Activated CD8-positive, alpha-beta T cell treated with anti-CD3 and anti-CD28 coated beads for 36 hours (primary cell): ENCODE results near the gene NUP153. TPM values are rescaled to one million over a fixed set of nuclear protein-coding genes. Genes with fewer than 3 reads are reported as not detected.
"Not testable (repeated sequence)": the region's sequence is repeated elsewhere in the genome, so short reads cannot be mapped to it uniquely, and the experiment has no call there.

Experiments
- ATAC-seq: fragments of 200-7000 bp; cut with Tn5 transposase; one replicate; pipeline ENCODE4 v1.10.0; 2021; ENCODE audit warnings: mild to moderate bottlenecking, moderate library complexity
- CTCF ChIA-PET: fragments of 350-600 bp; sonication (Branson Sonifier 250); formaldehyde crosslinking; loops from one replicate; lab custom pipeline; 2021; ENCODE audit warnings: antibody characterized with exemption; lab: Charles Lee
- POLR2A ChIA-PET: fragments of 350-600 bp; sonication (Branson Sonifier 250); formaldehyde crosslinking; loops from one replicate; lab custom pipeline; 2021; ENCODE audit warnings: antibody characterized with exemption; lab: Charles Lee
- DNase-seq: peaks from one replicate; pipeline ENCODE4 v3.0.0-alpha.2; 2020
- H3K27ac Mint-ChIP-seq: one replicate; pipeline ENCODE4 v1.8.0; 2021; ENCODE audit warnings: mild to moderate bottlenecking, mixed read lengths
- H3K27me3 Mint-ChIP-seq: one replicate; pipeline ENCODE4 v1.8.0; 2021; ENCODE audit warnings: mixed read lengths
- H3K36me3 Mint-ChIP-seq: one replicate; pipeline ENCODE4 v1.8.0; 2021; ENCODE audit warnings: low read depth, mixed read lengths
- H3K4me1 Mint-ChIP-seq: one replicate; pipeline ENCODE4 v1.8.0; 2021; ENCODE audit warnings: low read depth, mixed read lengths
- H3K4me3 Mint-ChIP-seq: one replicate; pipeline ENCODE4 v1.8.0; 2021; ENCODE audit warnings: mild to moderate bottlenecking, moderate library complexity, mixed read lengths
- H3K9me3 Mint-ChIP-seq: one replicate; pipeline ENCODE4 v1.8.0; 2021; ENCODE audit warnings: mixed read lengths
- CTCF ChIP-seq: fragments of 200-600 bp; IDR thresholded peaks from one replicate; pipeline ENCODE4 v1.8.0; 2022; ENCODE audit warnings: antibody characterized with exemption, mild to moderate bottlenecking
- intact Hi-C: fragments of 100-400 bp; cut with micrococcal nuclease; formaldehyde crosslinking; loops from one replicate; pipeline ENCODE4 v1.10.0; 2022
- total RNA-seq, 2 experiments: library from RNA; stranded (reverse); gene quantifications; one replicate each; pipeline ENCODE4 v1.2.3, GENCODE V29; 2021

The NUP153 gene
- total RNA-seq, result 10 to 100 TPM; 76.4 to 78.2 TPM

GRCh38 chr6:17706580-17707370 lies at the start of gene NUP153:
NUP153 (minus strand) TSS chr6:17706925; CDS start chr6:17706387, 538 bp downstream.
- peaks cover 25% of the 10 kb centered on the region for H3K4me1 Mint-ChIP-seq
- no peaks in the 10 kb centered on the region for H3K27me3 Mint-ChIP-seq
- H3K36me3 Mint-ChIP-seq, result peaks cover 41% of the 10 kb centered on the region
- DNase-seq (peak; percentile 99), ATAC-seq (peak; percentile 69)
- peak within 1 kb of the TSS; percentile 97 for H3K4me3 Mint-ChIP-seq
- intact Hi-C loops, result loop anchor here (10.0 kb wide), 2 partner anchors 52 to 98 kb away; no protein-coding TSS in a partner anchor
- ChIA-PET POLR2A (interaction anchor here (0.6 to 2.5 kb wide), 16 partner anchors 8 to 1576 kb away, joined by 3 to 15 read pairs (median 3); partner anchors contain the start of genes FAM8A1, KDM1B and TPMT), CTCF (interaction anchor here (1.1 to 1.5 kb wide), 4 partner anchors 8 to 110 kb away, joined by 3 to 9 read pairs (median 4); partner anchors contain the start of gene FAM8A1)
- no peaks in the 10 kb centered on the region for H3K9me3 Mint-ChIP-seq
- no peak for TF ChIP-seq CTCF
- peak within 1 kb of the TSS; percentile 98 for H3K27ac Mint-ChIP-seq

- no peaks in the 10 kb centered on the region for H3K9me3 Mint-ChIP-seq
- POLR2A ChIA-PET, result no interaction called here
- no peak for DNase-seq
- no peak overlapping the region for H3K27ac Mint-ChIP-seq
- H3K36me3 Mint-ChIP-seq, result no peaks in the 10 kb centered on the region
- no peaks in the 10 kb centered on the region for H3K27me3 Mint-ChIP-seq
- H3K4me1 Mint-ChIP-seq, result no peaks in the 10 kb centered on the region
- no peak for TF ChIP-seq CTCF
- CTCF ChIA-PET, result no interaction called here
- H3K4me3 Mint-ChIP-seq, result no peak overlapping the region
- no peak for ATAC-seq
- intact Hi-C loops, result no loop called here
Observed at GRCh38 chr6:17754254-17754653, 47.5 kb upstream of the NUP153 start.

- H3K4me3 Mint-ChIP-seq, H3K27me3 Mint-ChIP-seq, DNase-seq, H3K4me1 Mint-ChIP-seq, H3K36me3 Mint-ChIP-seq, H3K27ac Mint-ChIP-seq, intact Hi-C loops, H3K9me3 Mint-ChIP-seq, ATAC-seq: not testable (repeated sequence)
- CTCF ChIA-PET, result interaction anchor here (1.0 to 1.7 kb wide), 3 partner anchors 59 to 383 kb away, joined by 3 to 4 read pairs (median 4); no protein-coding TSS in a partner anchor
- POLR2A ChIA-PET, result interaction anchor here (1.1 kb wide), 1 partner anchor 43 kb away, joined by 3 read pairs; no protein-coding TSS in a partner anchor
Observed at GRCh38 chr6:17745324-17745723, 38.6 kb upstream of the NUP153 start.

- H3K27me3 Mint-ChIP-seq, ATAC-seq, intact Hi-C loops, H3K27ac Mint-ChIP-seq, DNase-seq, H3K4me3 Mint-ChIP-seq, H3K9me3 Mint-ChIP-seq, H3K4me1 Mint-ChIP-seq, H3K36me3 Mint-ChIP-seq: not testable (repeated sequence)
- ChIA-PET CTCF (interaction anchor here (1.5 kb wide), 1 partner anchor 161 kb away, joined by 4 read pairs; no protein-coding TSS in a partner anchor), POLR2A (interaction anchor here (0.6 kb wide), 1 partner anchor 131 kb away, joined by 4 read pairs; no protein-coding TSS in a partner anchor)
Observed at GRCh38 chr6:17744757-17745308, 38.1 kb upstream of the NUP153 start.

GRCh38 chr6:17744019-17744756 lies 37.5 kb upstream of the NUP153 start:
- TF ChIP-seq CTCF, result no peak
- ChIA-PET POLR2A (interaction anchor here (0.6 kb wide), 1 partner anchor 131 kb away, joined by 4 read pairs; no protein-coding TSS in a partner anchor), CTCF (interaction anchor here (0.6 to 1.5 kb wide), 3 partner anchors 41 to 160 kb away, joined by 3 to 4 read pairs (median 4); no protein-coding TSS in a partner anchor)
- Mint-ChIP-seq H3K36me3 (peaks cover 2% of the 10 kb centered on the region), H3K27ac (no peak overlapping the region), H3K9me3 (peaks cover 2% of the 10 kb centered on the region), H3K4me3 (no peak overlapping the region), H3K4me1 (no peaks in the 10 kb centered on the region), H3K27me3 (no peaks in the 10 kb centered on the region)
- ATAC-seq, result no peak
- DNase-seq, result no peak
- intact Hi-C loops, result no loop called here
